Right cardiac atrium (tissue), 5 donors: ENCODE measurements around the gene TWF2. TPM values are rescaled to one million over a fixed set of nuclear protein-coding genes. Genes with fewer than 3 reads are reported as not detected.
A peak's percentile ranks its signal among the peaks of the same experiment; 100 is the strongest.

Experiments used
- ATAC-seq, 2 donors: fragments of 200-7000 bp; cut with Tn5 transposase; one replicate each; pipeline versions ENCODE4 v1.8.0 to v1.9.1; 2020; ENCODE audit warnings: moderate library complexity in 2 of 2, mild to moderate bottlenecking in 1 of 2
- DNase-seq, 3 donors: peaks; one replicate each; pipeline ENCODE4 v3.0.0-alpha.2; 2020
- H3K27ac ChIP-seq: one replicate; pipeline ENCODE4 v1.5.1; 2013; ENCODE audit warnings: mild to moderate bottlenecking, low read length, control low read depth, moderate library complexity
- H3K27me3 ChIP-seq: one replicate; pipeline ENCODE4 v1.6.1; 2013; ENCODE audit not compliant: control insufficient read depth, insufficient read depth
- H3K4me1 ChIP-seq: one replicate; pipeline ENCODE4 v1.6.1; 2013; ENCODE audit warnings: low read length; ENCODE audit not compliant: control insufficient read depth, insufficient read depth
- H3K4me3 ChIP-seq: one replicate; pipeline ENCODE4 v1.5.1; 2013; ENCODE audit warnings: low read length, control low read depth
- H3K9me3 ChIP-seq: one replicate; pipeline ENCODE4 v1.6.1; 2013; ENCODE audit warnings: low read length; ENCODE audit not compliant: control insufficient read depth
- WGBS: extraction: QIAGEN DNeasy Blood & Tissue Kit; methylation state at CpG from one replicate; pipeline ENCODE4 v1.1.7; 2013; 5-methylcytosine and 5-hydroxymethylcytosine counted together
- intact Hi-C, 4 donors: fragments of 100-400 bp; cut with DNase I; formaldehyde crosslinking; loops; one replicate each; pipeline versions ENCODE4 v1.11.0 to v1.14.0; 2022 to 2023
- polyA plus RNA-seq: library from polyadenylated mRNA; stranded (reverse); fragments of 200-250 nt; gene quantifications from one replicate; pipeline ENCODE4 v1.2.3, GENCODE V29; 2013
- total RNA-seq, 4 donors: library from RNA; stranded (reverse); fragmentation: NEBNext Ultra II Directional; extraction: Animal tissue kit (Norgen Biotek cat#: 25700); gene quantifications; one replicate each; pipeline ENCODE4 v1.2.1, GENCODE V29; 2021
- donor health status: healthy with polysubstance abuse.
- donor health status: DM: no; HTN: yes; CAD: no.
- donor health status: DM: no; HTN: no; CAD: no.
- donor health status: DM: no; HTN: yes; CAD: no; lungs with severe emphysema.
- donor health status: DM: yes; HTN: yes; CAD: no.

The TWF2 gene
- total and polyA plus RNA-seq, 5 donors = 32.0 to 70.0 (median 51.5) TPM

GRCh38 chr3:52215351-52215750 is 23.6 kb downstream of the TWF2 start:
- Histone ChIP-seq H3K4me1 (peaks cover 15% of the 10 kb centered on the region), H3K27ac (no peak overlapping the region), H3K27me3 (no peaks in the 10 kb centered on the region), H3K9me3 (no peaks in the 10 kb centered on the region), H3K4me3 (no peak overlapping the region)
- no peak for ATAC-seq
- 88% methylated on average over 7 of the region's 7 CpGs for WGBS
- intact Hi-C loops = no loop called here
- DNase-seq = peak in 2 of 3 donors; percentile 23 to 37

GRCh38 chr3:52213901-52214300 is 25.1 kb downstream of the TWF2 start:
- peaks cover 11% of the 10 kb centered on the region for H3K4me1 ChIP-seq
- no peaks in the 10 kb centered on the region for H3K9me3 ChIP-seq
- DNase-seq = no peak
- no peaks in the 10 kb centered on the region for H3K27me3 ChIP-seq
- H3K27ac ChIP-seq = no peak overlapping the region
- intact Hi-C loops = no loop called here
- ATAC-seq = no peak
- no peak overlapping the region for H3K4me3 ChIP-seq

- Histone ChIP-seq H3K27ac (no peak overlapping the region), H3K27me3 (no peaks in the 10 kb centered on the region), H3K9me3 (no peaks in the 10 kb centered on the region), H3K4me3 (no peak overlapping the region), H3K4me1 (peaks cover 8% of the 10 kb centered on the region)
- intact Hi-C loops = no loop called here
- whole genome bisulfite sequencing = 76% methylated on average over 8 of the region's 8 CpGs
- ATAC-seq (no peak), DNase-seq (peak in 1 of 3 donors; percentile 16)
These were observed 26.0 kb downstream of the TWF2 start for GRCh38 chr3:52213005-52213404.

- intact Hi-C loops = no loop called here
- WGBS = 95% methylated on average over 18 of the region's 18 CpGs
- H3K27ac ChIP-seq = no peak overlapping the region
These were observed 27.6 kb downstream of the TWF2 start for GRCh38 chr3:52211268-52211891.

GRCh38 chr3:52210550-52211046 is 28.4 kb downstream of the TWF2 start:
- intact Hi-C loops = no loop called here
- WGBS = 82% methylated on average over 6 of the region's 6 CpGs
- ATAC-seq (no peak), DNase-seq (no peak)
- H3K27ac ChIP-seq = no peak overlapping the region
- no peak overlapping the region for H3K4me3 ChIP-seq
- no peaks in the 10 kb centered on the region for H3K27me3 ChIP-seq
- no peaks in the 10 kb centered on the region for H3K4me1 ChIP-seq
- H3K9me3 ChIP-seq = no peaks in the 10 kb centered on the region

More at GRCh38 chr3:52211268-52211891, 27.6 kb downstream of the TWF2 start:
- DNase-seq (no peak), ATAC-seq (no peak)
- no peaks in the 10 kb centered on the region for H3K27me3 ChIP-seq
- no peaks in the 10 kb centered on the region for H3K9me3 ChIP-seq
- H3K4me1 ChIP-seq = peaks cover 1% of the 10 kb centered on the region
- H3K4me3 ChIP-seq = no peak overlapping the region

GRCh38 chr3:52210037-52210436 is 28.9 kb downstream of the TWF2 start:
- H3K9me3 ChIP-seq = no peaks in the 10 kb centered on the region
- ATAC-seq = no peak
- no peaks in the 10 kb centered on the region for H3K27me3 ChIP-seq
- H3K4me3 ChIP-seq = no peak overlapping the region
- intact Hi-C loops = no loop called here
- no peaks in the 10 kb centered on the region for H3K4me1 ChIP-seq
- no peak for DNase-seq
- no peak overlapping the region for H3K27ac ChIP-seq

- Histone ChIP-seq H3K27ac (no peak overlapping the region), H3K4me1 (no peaks in the 10 kb centered on the region), H3K27me3 (no peaks in the 10 kb centered on the region), H3K4me3 (no peak overlapping the region), H3K9me3 (no peaks in the 10 kb centered on the region)
- intact Hi-C loops = no loop called here
- WGBS = 91% methylated on average over 4 of the region's 4 CpGs
- ATAC-seq = no peak
- DNase-seq = no peak
These were observed 30.4 kb downstream of the TWF2 start for GRCh38 chr3:52208556-52208955.

- WGBS = 81% methylated on average over 6 of the region's 6 CpGs
- H3K4me1 ChIP-seq = no peaks in the 10 kb centered on the region
- ATAC-seq = no peak
- H3K4me3 ChIP-seq = no peak overlapping the region
- H3K27ac ChIP-seq = no peak overlapping the region
- H3K9me3 ChIP-seq = no peaks in the 10 kb centered on the region
- H3K27me3 ChIP-seq = no peaks in the 10 kb centered on the region
- intact Hi-C loops = no loop called here
- DNase-seq = peak in 1 of 3 donors; percentile 14
These were observed 33.1 kb downstream of the TWF2 start for GRCh38 chr3:52205727-52206372.

- 80% methylated on average over 10 of the region's 10 CpGs for WGBS
- Histone ChIP-seq H3K9me3 (no peaks in the 10 kb centered on the region), H3K27me3 (no peaks in the 10 kb centered on the region), H3K4me3 (no peak overlapping the region), H3K27ac (no peak overlapping the region), H3K4me1 (no peaks in the 10 kb centered on the region)
- ATAC-seq (no peak), DNase-seq (no peak)
- intact Hi-C loops = no loop called here
These were observed 34.5 kb downstream of the TWF2 start for GRCh38 chr3:52204337-52205073.

GRCh38 chr3:52203701-52204100 is 35.3 kb downstream of the TWF2 start:
- H3K27ac ChIP-seq = no peak overlapping the region
- WGBS = 68% methylated on average over 1 of the region's 1 CpG
- H3K4me1 ChIP-seq = peaks cover 6% of the 10 kb centered on the region
- intact Hi-C loops = no loop called here
- no peak for ATAC-seq
- no peak for DNase-seq
- H3K4me3 ChIP-seq = no peak overlapping the region
- no peaks in the 10 kb centered on the region for H3K27me3 ChIP-seq
- H3K9me3 ChIP-seq = no peaks in the 10 kb centered on the region

- ATAC-seq (no peak), DNase-seq (peak in 1 of 3 donors; percentile 22)
- no peak overlapping the region for H3K4me3 ChIP-seq
- H3K27me3 ChIP-seq = no peaks in the 10 kb centered on the region
- no peak overlapping the region for H3K27ac ChIP-seq
- H3K4me1 ChIP-seq = peaks cover 8% of the 10 kb centered on the region
- H3K9me3 ChIP-seq = no peaks in the 10 kb centered on the region
- intact Hi-C loops = no loop called here
- WGBS = 80% methylated on average over 4 of the region's 4 CpGs
These were observed 36.4 kb downstream of the TWF2 start for GRCh38 chr3:52202384-52203077.
